ENCODE data around the gene DAZAP1. TPM values are rescaled to one million over a fixed set of nuclear protein-coding genes. Genes with fewer than 3 reads are reported as not detected.

The DAZAP1 gene
- polyA plus RNA-seq, 1 of the 3 experiments (the other 2 are of a cell fraction) = 54.3 TPM

DNA sequence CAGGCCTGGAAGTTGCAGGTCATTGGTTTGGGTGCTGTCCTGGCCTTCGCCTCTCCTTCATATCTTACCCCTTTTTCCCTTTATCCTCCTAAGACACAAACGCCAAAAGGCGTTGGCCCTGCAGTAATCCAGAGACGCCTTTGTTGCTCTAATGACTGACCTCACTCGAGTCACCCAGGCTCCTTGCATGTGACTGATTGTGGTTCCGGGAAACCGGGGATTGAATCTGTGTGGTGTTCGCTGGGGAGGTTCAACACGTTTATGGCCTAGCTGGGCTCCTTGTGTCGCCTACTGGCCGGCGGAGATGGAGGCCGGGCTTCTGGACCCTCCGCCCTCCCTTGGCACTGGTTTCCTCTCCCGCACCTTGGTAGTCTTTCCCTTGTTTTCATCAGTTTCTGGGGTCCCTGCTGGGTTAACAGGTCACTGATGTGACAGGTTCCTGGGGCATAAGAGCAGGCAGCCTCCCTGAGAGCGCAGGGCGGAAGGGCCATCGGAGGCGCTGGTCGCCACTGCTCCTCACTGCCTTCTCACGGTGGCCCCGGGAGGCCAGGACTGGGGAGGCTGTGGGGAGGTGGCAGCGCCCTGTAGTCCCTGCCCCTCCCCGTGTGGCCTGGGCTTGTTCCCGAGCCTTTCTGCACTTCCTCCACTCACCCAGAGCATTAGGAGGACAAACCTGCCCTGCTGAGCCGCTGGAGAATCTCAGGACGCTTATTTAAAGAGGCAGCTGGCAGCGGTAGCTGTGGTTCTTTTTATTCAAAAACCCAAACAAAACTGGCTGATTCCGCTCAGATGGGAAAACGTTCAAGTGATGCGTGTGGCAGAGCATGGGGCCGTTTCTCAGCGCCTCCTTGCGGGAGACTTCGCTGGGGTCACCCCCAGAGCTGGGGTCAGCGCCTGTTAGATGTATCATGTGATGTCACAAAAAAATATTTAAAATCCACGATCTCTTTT lies 41.8 kb upstream of the DAZAP1 start:
- Histone ChIP-seq H3K9ac (no peak overlapping the region), H3K27me3 (ENCODE audit: insufficient read depth) (no peaks in the 10 kb centered on the region), H3K4me2 (no peak overlapping the region), H3K36me3 (replicated peaks in 1 of 2; ENCODE audit: control insufficient read depth in 1 of 2, insufficient read depth in 2 of 2, low read length in 1 of 2) (peaks cover 35 to 64% of the 10 kb centered on the region in 2 experiments), H3F3A (replicated peaks; ENCODE audit: insufficient read depth) (peaks cover 21% of the 10 kb centered on the region), H3K9me3 (no peaks in the 10 kb centered on the region), H3K9me2 (no peaks in the 10 kb centered on the region), H3K27ac (ENCODE audit: low read depth in 2 of 2, low read length in 1 of 2) (no peak overlapping the region), H3K79me2 (ENCODE audit: insufficient read depth) (peaks cover 23% of the 10 kb centered on the region; the same call in 1 of the 2 replicates), H3K4me3 (ENCODE audit: low read depth in 2 of 2, low read length in 1 of 2) (no peak overlapping the region), H3K4me1 (ENCODE audit: control insufficient read depth in 1 of 2, insufficient read depth in 2 of 2, low read depth in 1 of 2, low read length in 1 of 2) (peaks cover 16 to 19% of the 10 kb centered on the region in 2 experiments), H2AFZ (ENCODE audit: low read depth) (no peak overlapping the region), H4K20me1 (ENCODE audit: insufficient read depth) (no peaks in the 10 kb centered on the region)
- DNase-seq = no peak
- 93% methylated on average over 35 of the region's 37 CpGs for WGBS (ENCODE audit: low lambda C conversion rate)
- ChIA-PET POLR2A (no interaction called here), CTCF (interaction anchor here (1.2 to 1.7 kb wide), 2 partner anchors 8 to 86 kb away, joined by 5 read pairs; no protein-coding TSS in a partner anchor)
- TF ChIP-seq POLR2AphosphoS5 (IDR thresholded peaks at IDR 0.05; ENCODE audit: low read depth, low read length) (no peak), ELF1 (IDR thresholded peaks at IDR 0.05) (no peak), RAD21 (IDR thresholded peaks at IDR 0.05; ENCODE audit: low read length) (no peak), SIN3A (IDR thresholded peaks at IDR 0.05; ENCODE audit: borderline replicate concordance, low read depth, low read length) (no peak), GATA2 (CRISPR knock-in tag; IDR thresholded peaks at IDR 0.05) (no peak)
- TF ChIP-seq, protein P1, sequence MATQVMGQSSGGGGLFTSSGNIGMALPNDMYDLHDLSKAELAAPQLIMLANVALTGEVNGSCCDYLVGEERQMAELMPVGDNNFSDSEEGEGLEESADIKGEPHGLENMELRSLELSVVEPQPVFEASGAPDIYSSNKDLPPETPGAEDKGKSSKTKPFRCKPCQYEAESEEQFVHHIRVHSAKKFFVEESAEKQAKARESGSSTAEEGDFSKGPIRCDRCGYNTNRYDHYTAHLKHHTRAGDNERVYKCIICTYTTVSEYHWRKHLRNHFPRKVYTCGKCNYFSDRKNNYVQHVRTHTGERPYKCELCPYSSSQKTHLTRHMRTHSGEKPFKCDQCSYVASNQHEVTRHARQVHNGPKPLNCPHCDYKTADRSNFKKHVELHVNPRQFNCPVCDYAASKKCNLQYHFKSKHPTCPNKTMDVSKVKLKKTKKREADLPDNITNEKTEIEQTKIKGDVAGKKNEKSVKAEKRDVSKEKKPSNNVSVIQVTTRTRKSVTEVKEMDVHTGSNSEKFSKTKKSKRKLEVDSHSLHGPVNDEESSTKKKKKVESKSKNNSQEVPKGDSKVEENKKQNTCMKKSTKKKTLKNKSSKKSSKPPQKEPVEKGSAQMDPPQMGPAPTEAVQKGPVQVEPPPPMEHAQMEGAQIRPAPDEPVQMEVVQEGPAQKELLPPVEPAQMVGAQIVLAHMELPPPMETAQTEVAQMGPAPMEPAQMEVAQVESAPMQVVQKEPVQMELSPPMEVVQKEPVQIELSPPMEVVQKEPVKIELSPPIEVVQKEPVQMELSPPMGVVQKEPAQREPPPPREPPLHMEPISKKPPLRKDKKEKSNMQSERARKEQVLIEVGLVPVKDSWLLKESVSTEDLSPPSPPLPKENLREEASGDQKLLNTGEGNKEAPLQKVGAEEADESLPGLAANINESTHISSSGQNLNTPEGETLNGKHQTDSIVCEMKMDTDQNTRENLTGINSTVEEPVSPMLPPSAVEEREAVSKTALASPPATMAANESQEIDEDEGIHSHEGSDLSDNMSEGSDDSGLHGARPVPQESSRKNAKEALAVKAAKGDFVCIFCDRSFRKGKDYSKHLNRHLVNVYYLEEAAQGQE (IDR thresholded peaks at IDR 0.05; ENCODE audit: low read depth, low read length) = no peak

DNA sequence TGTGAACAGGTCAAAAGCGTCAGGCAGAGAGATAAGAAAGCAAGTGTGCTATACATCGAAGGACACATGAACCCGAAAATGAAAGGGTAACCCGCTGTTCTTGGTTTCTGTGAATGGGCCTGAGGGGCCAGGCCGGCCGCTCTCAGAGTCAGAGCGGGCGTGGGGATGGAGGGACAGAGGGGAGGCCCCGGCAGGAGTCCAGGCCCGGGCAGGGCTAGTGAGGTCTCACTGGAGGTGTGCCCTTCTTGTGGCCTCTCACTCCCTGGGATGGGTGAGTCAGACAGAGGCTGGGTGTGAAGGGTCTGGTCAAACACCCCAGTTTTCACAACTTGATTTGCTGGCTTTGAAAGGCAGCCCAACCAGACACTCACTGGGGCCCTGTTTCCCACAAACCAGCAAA lies 41.1 kb upstream of the DAZAP1 start:
- no peak overlapping the region for H3K4me3 ChIP-seq (ENCODE audit: low read depth in 2 of 2, low read length in 1 of 2)
- H3K9ac ChIP-seq = no peak overlapping the region
- no peaks in the 10 kb centered on the region for H3K27me3 ChIP-seq (ENCODE audit: insufficient read depth)
- peaks cover 37 to 71% of the 10 kb centered on the region in 2 experiments for H3K36me3 ChIP-seq (replicated peaks in 1 of 2; ENCODE audit: control insufficient read depth in 1 of 2, insufficient read depth in 2 of 2, low read length in 1 of 2)
- DNase-seq = no peak
- CTCF ChIA-PET = interaction anchor here (1.3 to 1.6 kb wide), 2 partner anchors 87 to 122 kb away, joined by 3 to 6 read pairs; no protein-coding TSS in a partner anchor
- no peak overlapping the region for H3K27ac ChIP-seq (ENCODE audit: low read depth in 2 of 2, low read length in 1 of 2)
- no peak overlapping the region for H3K4me2 ChIP-seq
- H3K9me2 ChIP-seq = no peaks in the 10 kb centered on the region
- H3K9me3 ChIP-seq = no peaks in the 10 kb centered on the region
- no peak overlapping the region for H2AFZ ChIP-seq (ENCODE audit: low read depth)
- H3K79me2 ChIP-seq (ENCODE audit: insufficient read depth) = peaks cover 23% of the 10 kb centered on the region; the same call in 1 of the 2 replicates
- POLR2A ChIA-PET = no interaction called here
- peaks cover 14% of the 10 kb centered on the region for H3F3A ChIP-seq (replicated peaks; ENCODE audit: insufficient read depth)
- no peaks in the 10 kb centered on the region for H4K20me1 ChIP-seq (ENCODE audit: insufficient read depth)
- peaks cover 9 to 12% of the 10 kb centered on the region in 2 experiments for H3K4me1 ChIP-seq (ENCODE audit: control insufficient read depth in 1 of 2, insufficient read depth in 2 of 2, low read depth in 1 of 2, low read length in 1 of 2)
- 95% methylated on average over 10 of the region's 10 CpGs for WGBS (ENCODE audit: low lambda C conversion rate)
- no peak for TF ChIP-seq CTCF (IDR thresholded peaks at IDR 0.05)
- no peak for TF ChIP-seq NFIC (IDR thresholded peaks at IDR 0.05; ENCODE audit: borderline replicate concordance)
- no peak for TF ChIP-seq GATA2 (CRISPR knock-in tag; IDR thresholded peaks at IDR 0.05)
- TF ChIP-seq EP300 (IDR thresholded peaks at IDR 0.05; ENCODE audit: borderline replicate concordance in 1 of 2, low read depth in 1 of 2, low read length in 1 of 2) = no peak
- no peak for TF ChIP-seq ELF1 (IDR thresholded peaks at IDR 0.05)
- no peak for TF ChIP-seq MAX (IDR thresholded peaks at IDR 0.05; ENCODE audit: low read depth)
- TF ChIP-seq RCOR1 (IDR thresholded peaks at IDR 0.05; ENCODE audit: low read length) = no peak
- no peak for TF ChIP-seq TAF1 (IDR thresholded peaks at IDR 0.05; ENCODE audit: borderline replicate concordance, low read depth, low read length)
- TF ChIP-seq RFX5 (IDR thresholded peaks at IDR 0.05; ENCODE audit: low read length) = no peak
- TF ChIP-seq FOXJ3 (CRISPR knock-in tag; IDR thresholded peaks at IDR 0.05) = no peak
- TF ChIP-seq MEF2A (IDR thresholded peaks at IDR 0.05; ENCODE audit: borderline replicate concordance, low read depth) = no peak
- no peak for TF ChIP-seq IRF3 (IDR thresholded peaks at IDR 0.05; ENCODE audit: low read depth, low read length)
- TF ChIP-seq, protein P2, sequence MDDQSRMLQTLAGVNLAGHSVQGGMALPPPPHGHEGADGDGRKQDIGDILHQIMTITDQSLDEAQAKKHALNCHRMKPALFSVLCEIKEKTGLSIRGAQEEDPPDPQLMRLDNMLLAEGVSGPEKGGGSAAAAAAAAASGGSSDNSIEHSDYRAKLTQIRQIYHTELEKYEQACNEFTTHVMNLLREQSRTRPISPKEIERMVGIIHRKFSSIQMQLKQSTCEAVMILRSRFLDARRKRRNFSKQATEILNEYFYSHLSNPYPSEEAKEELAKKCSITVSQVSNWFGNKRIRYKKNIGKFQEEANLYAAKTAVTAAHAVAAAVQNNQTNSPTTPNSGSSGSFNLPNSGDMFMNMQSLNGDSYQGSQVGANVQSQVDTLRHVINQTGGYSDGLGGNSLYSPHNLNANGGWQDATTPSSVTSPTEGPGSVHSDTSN (IDR thresholded peaks at IDR 0.05) = no peak
- TF ChIP-seq SMC3 (IDR thresholded peaks at IDR 0.05; ENCODE audit: low read depth, low read length) = no peak

Data from SK-N-SH (cell line).